ENCODE data around the gene DPF3. TPM values are rescaled to one million over a fixed set of nuclear protein-coding genes. Genes with fewer than 3 reads are reported as not detected.

The DPF3 gene
- total and polyA plus RNA-seq, 4 donors = 0.17 to 3.9 (median 0.52) TPM

- H3K9ac ChIP-seq (ENCODE audit: insufficient read depth in 1 of 2, low read length in 2 of 2) = no peak overlapping the region
- no peak overlapping the region for H3K27ac ChIP-seq (ENCODE audit: low read depth in 1 of 2, low read length in 1 of 2)
- no peak for DNase-seq
- H3K27me3 ChIP-seq (ENCODE audit: control insufficient read depth in 3 of 3, insufficient read depth in 3 of 3, low read length in 2 of 3) = no peaks in the 10 kb centered on the region
- H3K4me1 ChIP-seq (ENCODE audit: control insufficient read depth in 5 of 5, insufficient read depth in 5 of 5, low read length in 5 of 5) = no peaks in the 10 kb centered on the region
- ATAC-seq (ENCODE audit: insufficient read depth, low FRiP score) = no peak
- no peaks in the 10 kb centered on the region for H3K9me3 ChIP-seq (ENCODE audit: control insufficient read depth in 4 of 4, insufficient read depth in 3 of 4, low read length in 3 of 4)
- H3K36me3 ChIP-seq (ENCODE audit: control insufficient read depth in 4 of 4, insufficient read depth in 4 of 4, low read length in 4 of 4) = no peaks in the 10 kb centered on the region
- no peak for TF ChIP-seq CTCF (IDR thresholded peaks at IDR 0.05; ENCODE audit: control extremely low read depth, extremely low read depth)
- WGBS, 2 donors = 86 to 91% methylated on average over 1 of the region's 1 CpG
- no peak overlapping the region for H3K4me3 ChIP-seq
These were observed 287.0 kb downstream of the DPF3 start for GRCh38 chr14:72606879-72607278.

- no peaks in the 10 kb centered on the region for H3K9me3 ChIP-seq (ENCODE audit: control insufficient read depth in 4 of 4, insufficient read depth in 3 of 4, low read length in 3 of 4)
- no peaks in the 10 kb centered on the region for H3K36me3 ChIP-seq (ENCODE audit: control insufficient read depth in 4 of 4, insufficient read depth in 4 of 4, low read length in 4 of 4)
- no peak overlapping the region for H3K4me3 ChIP-seq
- H3K4me1 ChIP-seq (ENCODE audit: control insufficient read depth in 5 of 5, insufficient read depth in 5 of 5, low read length in 5 of 5) = peaks cover 0 to 5% (median 0%) of the 10 kb centered on the region in 5 donors
- H3K27me3 ChIP-seq (ENCODE audit: control insufficient read depth in 3 of 3, insufficient read depth in 3 of 3, low read length in 2 of 3) = no peaks in the 10 kb centered on the region
- ATAC-seq (ENCODE audit: insufficient read depth, low FRiP score) (no peak), DNase-seq (no peak)
- WGBS, 2 donors = 92 to 97% methylated on average over 3 of the region's 3 CpGs
- H3K9ac ChIP-seq (ENCODE audit: insufficient read depth in 1 of 2, low read length in 2 of 2) = no peak overlapping the region
- H3K27ac ChIP-seq (ENCODE audit: low read depth in 1 of 2, low read length in 1 of 2) = no peak overlapping the region
- no peak for TF ChIP-seq CTCF (IDR thresholded peaks at IDR 0.05; ENCODE audit: control extremely low read depth, extremely low read depth)
These were observed 288.0 kb downstream of the DPF3 start for GRCh38 chr14:72605921-72606220.

- DNase-seq (no peak), ATAC-seq (ENCODE audit: insufficient read depth, low FRiP score) (no peak)
- TF ChIP-seq CTCF (IDR thresholded peaks at IDR 0.05; ENCODE audit: control extremely low read depth, extremely low read depth) = no peak
- no peaks in the 10 kb centered on the region for H3K9me3 ChIP-seq (ENCODE audit: control insufficient read depth in 4 of 4, insufficient read depth in 3 of 4, low read length in 3 of 4)
- H3K36me3 ChIP-seq (ENCODE audit: control insufficient read depth in 4 of 4, insufficient read depth in 4 of 4, low read length in 4 of 4) = no peaks in the 10 kb centered on the region
- no peak overlapping the region for H3K27ac ChIP-seq (ENCODE audit: low read depth in 1 of 2, low read length in 1 of 2)
- H3K4me1 ChIP-seq (ENCODE audit: control insufficient read depth in 5 of 5, insufficient read depth in 5 of 5, low read length in 5 of 5) = peaks cover 0 to 11% (median 0%) of the 10 kb centered on the region in 5 donors
- no peak overlapping the region for H3K4me3 ChIP-seq
- no peaks in the 10 kb centered on the region for H3K27me3 ChIP-seq (ENCODE audit: control insufficient read depth in 3 of 3, insufficient read depth in 3 of 3, low read length in 2 of 3)
- WGBS, 2 donors = 88 to 91% methylated on average over 18 of the region's 18 CpGs
- no peak overlapping the region for H3K9ac ChIP-seq (ENCODE audit: insufficient read depth in 1 of 2, low read length in 2 of 2)
These were observed 288.6 kb downstream of the DPF3 start for GRCh38 chr14:72605096-72605920.

GRCh38 chr14:72604133-72604532, 289.8 kb downstream of the DPF3 start:
- Histone ChIP-seq H3K9me3 (ENCODE audit: control insufficient read depth in 4 of 4, insufficient read depth in 3 of 4, low read length in 3 of 4) (no peaks in the 10 kb centered on the region), H3K4me3 (no peak overlapping the region), H3K27me3 (ENCODE audit: control insufficient read depth in 3 of 3, insufficient read depth in 3 of 3, low read length in 2 of 3) (no peaks in the 10 kb centered on the region), H3K36me3 (ENCODE audit: control insufficient read depth in 4 of 4, insufficient read depth in 4 of 4, low read length in 4 of 4) (no peaks in the 10 kb centered on the region), H3K4me1 (ENCODE audit: control insufficient read depth in 5 of 5, insufficient read depth in 5 of 5, low read length in 5 of 5) (peaks cover 0 to 12% (median 0%) of the 10 kb centered on the region in 5 donors), H3K27ac (ENCODE audit: low read depth in 1 of 2, low read length in 1 of 2) (no peak overlapping the region), H3K9ac (ENCODE audit: insufficient read depth in 1 of 2, low read length in 2 of 2) (no peak overlapping the region)
- DNase-seq (no peak), ATAC-seq (ENCODE audit: insufficient read depth, low FRiP score) (no peak)
- TF ChIP-seq CTCF (IDR thresholded peaks at IDR 0.05; ENCODE audit: control extremely low read depth, extremely low read depth) = no peak
- WGBS, 2 donors = 92 to 95% methylated on average over 3 of the region's 3 CpGs

All from lung (tissue), 12 donors.